Measurements from ENCODE around the gene BACE1.

DNA sequence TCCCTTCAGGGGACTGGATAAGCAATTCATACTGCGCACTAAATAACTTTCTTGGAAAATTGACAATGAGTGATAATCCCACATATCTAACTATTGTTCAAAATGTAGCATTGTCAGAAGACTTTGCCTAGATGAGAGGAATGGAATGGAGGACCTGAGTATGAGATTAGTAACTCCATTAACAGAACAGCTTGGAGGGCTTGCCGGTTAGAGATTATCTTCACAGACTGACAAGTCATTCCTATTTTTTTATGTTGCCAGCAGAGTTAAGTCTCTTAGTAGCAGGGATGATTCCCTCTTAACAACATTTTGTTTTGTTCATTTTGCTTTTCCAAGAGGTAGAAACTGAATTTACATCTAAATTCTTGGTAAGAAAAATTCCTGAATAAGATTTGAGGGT, 32.0 kb downstream of the BACE1 start:
- TF ChIP-seq, protein P1, sequence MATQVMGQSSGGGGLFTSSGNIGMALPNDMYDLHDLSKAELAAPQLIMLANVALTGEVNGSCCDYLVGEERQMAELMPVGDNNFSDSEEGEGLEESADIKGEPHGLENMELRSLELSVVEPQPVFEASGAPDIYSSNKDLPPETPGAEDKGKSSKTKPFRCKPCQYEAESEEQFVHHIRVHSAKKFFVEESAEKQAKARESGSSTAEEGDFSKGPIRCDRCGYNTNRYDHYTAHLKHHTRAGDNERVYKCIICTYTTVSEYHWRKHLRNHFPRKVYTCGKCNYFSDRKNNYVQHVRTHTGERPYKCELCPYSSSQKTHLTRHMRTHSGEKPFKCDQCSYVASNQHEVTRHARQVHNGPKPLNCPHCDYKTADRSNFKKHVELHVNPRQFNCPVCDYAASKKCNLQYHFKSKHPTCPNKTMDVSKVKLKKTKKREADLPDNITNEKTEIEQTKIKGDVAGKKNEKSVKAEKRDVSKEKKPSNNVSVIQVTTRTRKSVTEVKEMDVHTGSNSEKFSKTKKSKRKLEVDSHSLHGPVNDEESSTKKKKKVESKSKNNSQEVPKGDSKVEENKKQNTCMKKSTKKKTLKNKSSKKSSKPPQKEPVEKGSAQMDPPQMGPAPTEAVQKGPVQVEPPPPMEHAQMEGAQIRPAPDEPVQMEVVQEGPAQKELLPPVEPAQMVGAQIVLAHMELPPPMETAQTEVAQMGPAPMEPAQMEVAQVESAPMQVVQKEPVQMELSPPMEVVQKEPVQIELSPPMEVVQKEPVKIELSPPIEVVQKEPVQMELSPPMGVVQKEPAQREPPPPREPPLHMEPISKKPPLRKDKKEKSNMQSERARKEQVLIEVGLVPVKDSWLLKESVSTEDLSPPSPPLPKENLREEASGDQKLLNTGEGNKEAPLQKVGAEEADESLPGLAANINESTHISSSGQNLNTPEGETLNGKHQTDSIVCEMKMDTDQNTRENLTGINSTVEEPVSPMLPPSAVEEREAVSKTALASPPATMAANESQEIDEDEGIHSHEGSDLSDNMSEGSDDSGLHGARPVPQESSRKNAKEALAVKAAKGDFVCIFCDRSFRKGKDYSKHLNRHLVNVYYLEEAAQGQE (IDR thresholded peaks at IDR 0.05; ENCODE audit: insufficient read depth in 1 of 2, low read depth in 2 of 2, low read length in 2 of 2), result no peak
- no peak for TF ChIP-seq POLR2AphosphoS5 (IDR thresholded peaks at IDR 0.05; ENCODE audit: low read depth, low read length)
